ENCODE data around the gene NOTUM.
A peak's percentile ranks its signal among the peaks of the same experiment; 100 is the strongest.

NOTUM gene

GRCh38 chr17:81929253-81930141 lies 31.5 kb downstream of the NOTUM start:
- H3K4me1 ChIP-seq (ENCODE audit: insufficient read depth, insufficient read length), result peaks cover 28% of the 10 kb centered on the region
- H3K9me3 ChIP-seq (ENCODE audit: insufficient read depth, low read length), result no peaks in the 10 kb centered on the region
- DNase-seq (ENCODE audit: low read depth, low spot score), result no peak
- H3K9ac ChIP-seq (ENCODE audit: insufficient read length, low read depth), result peak overlapping the region; percentile 92
- H3K36me3 ChIP-seq (ENCODE audit: insufficient read depth, insufficient read length, low read length), result peaks cover 33% of the 10 kb centered on the region
- TF ChIP-seq YY1 (IDR thresholded peaks at IDR 0.05; ENCODE audit: insufficient read depth, insufficient read length), result no peak
- TF ChIP-seq SUZ12 (IDR thresholded peaks at IDR 0.05; ENCODE audit: extremely low read depth, insufficient read depth, insufficient read length), result no peak
- TF ChIP-seq ZNF274 (IDR thresholded peaks at IDR 0.05; ENCODE audit: low read depth, low read length), result no peak
- no peak overlapping the region for H3K4me3 ChIP-seq (ENCODE audit: insufficient read length, low read depth)
- H3K27me3 ChIP-seq (ENCODE audit: insufficient read depth, insufficient read length), result peaks cover 10% of the 10 kb centered on the region

GRCh38 chr17:81928544-81929252 lies 32.3 kb downstream of the NOTUM start:
- TF ChIP-seq YY1 (IDR thresholded peaks at IDR 0.05; ENCODE audit: insufficient read depth, insufficient read length) (no peak), SUZ12 (IDR thresholded peaks at IDR 0.05; ENCODE audit: extremely low read depth, insufficient read depth, insufficient read length) (no peak), ZNF274 (IDR thresholded peaks at IDR 0.05; ENCODE audit: low read depth, low read length) (no peak)
- H3K9me3 ChIP-seq (ENCODE audit: insufficient read depth, low read length), result no peaks in the 10 kb centered on the region
- H3K36me3 ChIP-seq (ENCODE audit: insufficient read depth, insufficient read length, low read length), result peaks cover 25% of the 10 kb centered on the region
- H3K4me3 ChIP-seq (ENCODE audit: insufficient read length, low read depth), result peak overlapping the region; percentile 80
- peaks cover 10% of the 10 kb centered on the region for H3K27me3 ChIP-seq (ENCODE audit: insufficient read depth, insufficient read length)
- H3K9ac ChIP-seq (ENCODE audit: insufficient read length, low read depth), result peak overlapping the region; percentile 92
- DNase-seq (ENCODE audit: low read depth, low spot score), result no peak
- H3K4me1 ChIP-seq (ENCODE audit: insufficient read depth, insufficient read length), result peaks cover 36% of the 10 kb centered on the region

GRCh38 chr17:81927653-81928543 lies 33.1 kb downstream of the NOTUM start, which contains the start of gene MAFG:
Gene MAFG, minus strand, starts transcription at chr17:81927735. Its CDS starts 4,550 bp downstream, at chr17:81923185.
- peaks cover 10% of the 10 kb centered on the region for H3K27me3 ChIP-seq (ENCODE audit: insufficient read depth, insufficient read length)
- peaks cover 18% of the 10 kb centered on the region for H3K36me3 ChIP-seq (ENCODE audit: insufficient read depth, insufficient read length, low read length)
- TF ChIP-seq ZNF274 (IDR thresholded peaks at IDR 0.05; ENCODE audit: low read depth, low read length), result no peak
- no peak for TF ChIP-seq YY1 (IDR thresholded peaks at IDR 0.05; ENCODE audit: insufficient read depth, insufficient read length)
- no peak for TF ChIP-seq SUZ12 (IDR thresholded peaks at IDR 0.05; ENCODE audit: extremely low read depth, insufficient read depth, insufficient read length)
- H3K4me1 ChIP-seq (ENCODE audit: insufficient read depth, insufficient read length), result peaks cover 39% of the 10 kb centered on the region
- peak within 1 kb of the TSS; percentile 92 for H3K9ac ChIP-seq (ENCODE audit: insufficient read length, low read depth)
- peak; percentile 79 for DNase-seq (ENCODE audit: low read depth, low spot score)
- peak within 1 kb of the TSS; percentile 80 for H3K4me3 ChIP-seq (ENCODE audit: insufficient read length, low read depth)
- no peaks in the 10 kb centered on the region for H3K9me3 ChIP-seq (ENCODE audit: insufficient read depth, low read length)

GRCh38 chr17:81927152-81927652 lies 33.8 kb downstream of the NOTUM start:
- H3K4me3 ChIP-seq (ENCODE audit: insufficient read length, low read depth), result peak overlapping the region; percentile 80
- H3K4me1 ChIP-seq (ENCODE audit: insufficient read depth, insufficient read length), result peaks cover 44% of the 10 kb centered on the region
- H3K9ac ChIP-seq (ENCODE audit: insufficient read length, low read depth), result peak overlapping the region; percentile 89
- H3K36me3 ChIP-seq (ENCODE audit: insufficient read depth, insufficient read length, low read length), result peaks cover 22% of the 10 kb centered on the region
- no peaks in the 10 kb centered on the region for H3K9me3 ChIP-seq (ENCODE audit: insufficient read depth, low read length)
- peaks cover 10% of the 10 kb centered on the region for H3K27me3 ChIP-seq (ENCODE audit: insufficient read depth, insufficient read length)
- no peak for DNase-seq (ENCODE audit: low read depth, low spot score)
- TF ChIP-seq YY1 (IDR thresholded peaks at IDR 0.05; ENCODE audit: insufficient read depth, insufficient read length) (no peak), SUZ12 (IDR thresholded peaks at IDR 0.05; ENCODE audit: extremely low read depth, insufficient read depth, insufficient read length) (no peak), ZNF274 (IDR thresholded peaks at IDR 0.05; ENCODE audit: low read depth, low read length) (no peak)

GRCh38 chr17:81926451-81927151 lies 34.4 kb downstream of the NOTUM start:
- peak; percentile 43 for DNase-seq (ENCODE audit: low read depth, low spot score)
- Histone ChIP-seq H3K36me3 (ENCODE audit: insufficient read depth, insufficient read length, low read length) (peaks cover 27% of the 10 kb centered on the region), H3K9ac (ENCODE audit: insufficient read length, low read depth) (peak overlapping the region; percentile 89), H3K9me3 (ENCODE audit: insufficient read depth, low read length) (no peaks in the 10 kb centered on the region), H3K4me1 (ENCODE audit: insufficient read depth, insufficient read length) (peaks cover 44% of the 10 kb centered on the region), H3K4me3 (ENCODE audit: insufficient read length, low read depth) (peak overlapping the region; percentile 80), H3K27me3 (ENCODE audit: insufficient read depth, insufficient read length) (peaks cover 10% of the 10 kb centered on the region)
- TF ChIP-seq YY1 (IDR thresholded peaks at IDR 0.05; ENCODE audit: insufficient read depth, insufficient read length), result no peak
- no peak for TF ChIP-seq SUZ12 (IDR thresholded peaks at IDR 0.05; ENCODE audit: extremely low read depth, insufficient read depth, insufficient read length)
- TF ChIP-seq ZNF274 (IDR thresholded peaks at IDR 0.05; ENCODE audit: low read depth, low read length), result no peak

- Histone ChIP-seq H3K4me3 (ENCODE audit: insufficient read length, low read depth) (peak overlapping the region; percentile 80), H3K9ac (ENCODE audit: insufficient read length, low read depth) (peak overlapping the region; percentile 89), H3K27me3 (ENCODE audit: insufficient read depth, insufficient read length) (peaks cover 10% of the 10 kb centered on the region), H3K4me1 (ENCODE audit: insufficient read depth, insufficient read length) (peaks cover 44% of the 10 kb centered on the region), H3K9me3 (ENCODE audit: insufficient read depth, low read length) (no peaks in the 10 kb centered on the region), H3K36me3 (ENCODE audit: insufficient read depth, insufficient read length, low read length) (peaks cover 33% of the 10 kb centered on the region)
- TF ChIP-seq ZNF274 (IDR thresholded peaks at IDR 0.05; ENCODE audit: low read depth, low read length) (no peak), YY1 (IDR thresholded peaks at IDR 0.05; ENCODE audit: insufficient read depth, insufficient read length) (no peak), SUZ12 (IDR thresholded peaks at IDR 0.05; ENCODE audit: extremely low read depth, insufficient read depth, insufficient read length) (no peak)
- no peak for DNase-seq (ENCODE audit: low read depth, low spot score)
These were observed 35.0 kb downstream of the NOTUM start for GRCh38 chr17:81925860-81926450.

Measured in NT2/D1 (cell line).